HEK293 (cell line): Measurements from ENCODE around the gene ETV6.

Experiments used
- PBX3 ChIP-seq: sonication (generic); formaldehyde crosslinking; IDR thresholded peaks from 2 replicates; pipeline ENCODE4 v1.8.1; 2022; ENCODE audit warnings: mild to moderate bottlenecking, moderate library complexity, missing genetic modification reagents
- YY1 ChIP-seq: fragments of 450-650 bp; formaldehyde crosslinking; IDR thresholded peaks from 2 replicates; pipeline ENCODE4 v1.5.1; 2018; ENCODE audit warnings: missing biosample characterization, missing genetic modification characterization
- ZBTB8A ChIP-seq: fragments of 450-650 bp; formaldehyde crosslinking; IDR thresholded peaks from 2 replicates; pipeline ENCODE4 v1.5.1; 2016; ENCODE audit warnings: missing biosample characterization, missing genetic modification characterization
- ZNF302 ChIP-seq: fragments of 450-650 bp; formaldehyde crosslinking; IDR thresholded peaks from 2 replicates; pipeline ENCODE4 v1.5.1; 2016; ENCODE audit warnings: missing biosample characterization, missing genetic modification characterization, low read depth
- ZNF670 ChIP-seq: fragments of 450-650 bp; formaldehyde crosslinking; IDR thresholded peaks from 2 replicates; pipeline ENCODE4 v1.5.1; 2016; ENCODE audit warnings: missing biosample characterization, missing genetic modification characterization, low read depth
- TF ChIP-seq, protein P1 (sequence below): fragments of 450-650 bp; formaldehyde crosslinking; IDR thresholded peaks from 2 replicates; pipeline ENCODE4 v1.5.1; 2017; ENCODE audit warnings: missing biosample characterization, mild to moderate bottlenecking, missing genetic modification characterization, moderate library complexity

DNA sequence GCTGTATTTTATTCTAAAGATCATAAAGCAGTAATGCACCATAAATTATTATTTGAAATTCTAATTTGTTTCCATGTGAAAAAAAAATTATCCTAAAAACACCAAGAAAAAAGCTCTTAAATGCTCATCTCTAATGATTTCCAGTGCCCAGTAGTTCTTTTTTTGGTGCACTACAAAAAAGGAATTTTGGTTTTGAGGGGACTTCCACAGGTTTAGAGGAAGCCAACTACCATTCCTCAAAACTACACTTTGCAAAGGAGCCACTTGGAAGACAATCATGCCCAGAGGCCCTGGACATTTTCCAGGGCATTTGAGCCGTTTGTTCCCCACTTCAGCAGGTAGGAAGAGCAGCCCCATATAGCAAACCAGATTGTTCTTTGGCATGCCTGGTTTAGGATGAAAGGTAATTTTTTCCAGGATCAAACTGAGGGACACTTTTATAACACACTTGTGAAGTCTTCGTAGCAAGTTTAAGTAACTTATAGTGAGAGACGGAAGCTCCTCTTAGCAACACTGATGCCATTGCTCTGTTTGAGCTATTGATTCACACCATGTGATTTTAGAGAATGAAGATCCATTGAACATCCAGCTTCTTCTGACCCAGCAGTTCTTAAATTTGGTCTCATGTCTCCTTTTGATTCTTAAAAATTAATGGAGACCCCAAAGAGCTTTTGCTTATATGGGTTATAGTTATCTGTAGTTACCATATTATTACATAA, 187.9 kb downstream of the ETV6 start:
- TF ChIP-seq YY1 (tag by site-specific recombination) (no peak), ZNF670 (tag by site-specific recombination) (no peak), PBX3 (CRISPR knock-in tag) (no peak), ZBTB8A (tag by site-specific recombination) (no peak), ZNF302 (no peak)
- TF ChIP-seq, protein P1, sequence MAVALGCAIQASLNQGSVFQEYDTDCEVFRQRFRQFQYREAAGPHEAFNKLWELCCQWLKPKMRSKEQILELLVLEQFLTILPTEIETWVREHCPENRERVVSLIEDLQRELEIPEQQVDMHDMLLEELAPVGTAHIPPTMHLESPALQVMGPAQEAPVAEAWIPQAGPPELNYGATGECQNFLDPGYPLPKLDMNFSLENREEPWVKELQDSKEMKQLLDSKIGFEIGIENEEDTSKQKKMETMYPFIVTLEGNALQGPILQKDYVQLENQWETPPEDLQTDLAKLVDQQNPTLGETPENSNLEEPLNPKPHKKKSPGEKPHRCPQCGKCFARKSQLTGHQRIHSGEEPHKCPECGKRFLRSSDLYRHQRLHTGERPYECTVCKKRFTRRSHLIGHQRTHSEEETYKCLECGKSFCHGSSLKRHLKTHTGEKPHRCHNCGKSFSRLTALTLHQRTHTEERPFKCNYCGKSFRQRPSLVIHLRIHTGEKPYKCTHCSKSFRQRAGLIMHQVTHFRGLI, result no peak
